Kidney tubule cell (primary cell): Measurements from ENCODE around the gene RGSL1.
A peak's percentile ranks its signal among the peaks of the same experiment; 100 is the strongest.

Experiments used
- DNase-seq: peaks from one replicate; pipeline ENCODE4 v3.0.0-alpha.2; 2018; ENCODE audit warnings: low spot score

The RGSL1 gene

GRCh38 chr1:182588500-182589396, 138.8 kb downstream of the RGSL1 start, which contains the start of gene RNASEL:
RNASEL (minus strand) TSS chr1:182589256; CDS start chr1:182586806, 2,450 bp downstream.
- peak; percentile 89 for DNase-seq

- no peak for DNase-seq
These were observed 139.6 kb downstream of the RGSL1 start for GRCh38 chr1:182589520-182589919.

GRCh38 chr1:182589931-182590330, 140.0 kb downstream of the RGSL1 start:
- no peak for DNase-seq

GRCh38 chr1:182595641-182596240, 145.8 kb downstream of the RGSL1 start:
- peak; percentile 68 for DNase-seq

GRCh38 chr1:182596934-182597333, 147.0 kb downstream of the RGSL1 start:
- no peak for DNase-seq

- no peak for DNase-seq
These were observed 148.3 kb downstream of the RGSL1 start for GRCh38 chr1:182598296-182598695.

GRCh38 chr1:182599339-182599738, 149.4 kb downstream of the RGSL1 start:
- no peak for DNase-seq

- peak; percentile 5 for DNase-seq
These were observed 150.2 kb downstream of the RGSL1 start for GRCh38 chr1:182600036-182600713.

- DNase-seq, result peak; percentile 21
These were observed 150.9 kb downstream of the RGSL1 start for GRCh38 chr1:182600745-182601415.

- DNase-seq, result peak; percentile 83
These were observed 151.5 kb downstream of the RGSL1 start for GRCh38 chr1:182601416-182601786.

- DNase-seq, result no peak
These were observed 152.0 kb downstream of the RGSL1 start for GRCh38 chr1:182601913-182602312.

- DNase-seq, result peak; percentile 42
These were observed 153.1 kb downstream of the RGSL1 start for GRCh38 chr1:182602935-182603645.

GRCh38 chr1:182603646-182604174, 153.8 kb downstream of the RGSL1 start:
- DNase-seq, result peak; percentile 4

- DNase-seq, result peak; percentile 81
These were observed 154.5 kb downstream of the RGSL1 start, which contains the start of gene RGS16 for GRCh38 chr1:182604175-182605164. RGS16 (minus strand) TSS chr1:182604389; CDS start chr1:182604259, 130 bp downstream.

GRCh38 chr1:182607566-182607965, 157.6 kb downstream of the RGSL1 start:
- DNase-seq, result no peak

GRCh38 chr1:182608236-182608635, 158.3 kb downstream of the RGSL1 start:
- DNase-seq, result no peak

GRCh38 chr1:182608845-182609610, 159.1 kb downstream of the RGSL1 start:
- DNase-seq, result peak; percentile 58
